Measurements from ENCODE around the gene NABP1. TPM values are rescaled to one million over a fixed set of nuclear protein-coding genes. Genes with fewer than 3 reads are reported as not detected.

Gene NABP1
- total RNA-seq, 2 experiments from 2014 or later = 73.5 to 73.7 TPM

DNA sequence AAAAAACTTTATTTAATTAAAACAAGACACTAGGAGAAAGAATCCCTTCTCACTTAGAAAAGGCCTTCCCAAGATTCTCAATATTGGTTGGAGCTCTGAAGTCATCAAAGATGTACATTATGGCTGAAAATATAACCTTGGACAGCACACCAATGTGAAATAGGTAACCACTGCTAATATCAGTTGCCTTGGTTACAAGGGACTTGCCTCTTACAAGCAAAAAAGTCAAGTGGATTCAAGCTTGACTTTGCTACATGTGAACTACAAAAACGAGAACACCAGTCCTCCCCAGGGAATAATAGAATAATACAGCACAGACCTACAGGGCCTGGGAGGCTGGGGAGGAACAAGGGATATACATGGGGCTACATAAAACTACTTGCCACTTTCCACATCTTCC lies 46.1 kb downstream of the NABP1 start:
- POLR2A ChIA-PET = no interaction called here
- H3K27me3 Mint-ChIP-seq = peaks cover 1% of the 10 kb centered on the region
- no peak for DNase-seq
- CTCF ChIA-PET = interaction anchor here (0.6 kb wide), 1 partner anchor 29 kb away, joined by 3 read pairs; no protein-coding TSS in a partner anchor
- no peaks in the 10 kb centered on the region for H3K9me3 Mint-ChIP-seq
- no peak overlapping the region for H3K4me3 Mint-ChIP-seq
- no peaks in the 10 kb centered on the region for H3K4me1 Mint-ChIP-seq
- no peak overlapping the region for H3K27ac Mint-ChIP-seq
- H3K36me3 Mint-ChIP-seq (ENCODE audit: low read depth) = no peaks in the 10 kb centered on the region

DNA sequence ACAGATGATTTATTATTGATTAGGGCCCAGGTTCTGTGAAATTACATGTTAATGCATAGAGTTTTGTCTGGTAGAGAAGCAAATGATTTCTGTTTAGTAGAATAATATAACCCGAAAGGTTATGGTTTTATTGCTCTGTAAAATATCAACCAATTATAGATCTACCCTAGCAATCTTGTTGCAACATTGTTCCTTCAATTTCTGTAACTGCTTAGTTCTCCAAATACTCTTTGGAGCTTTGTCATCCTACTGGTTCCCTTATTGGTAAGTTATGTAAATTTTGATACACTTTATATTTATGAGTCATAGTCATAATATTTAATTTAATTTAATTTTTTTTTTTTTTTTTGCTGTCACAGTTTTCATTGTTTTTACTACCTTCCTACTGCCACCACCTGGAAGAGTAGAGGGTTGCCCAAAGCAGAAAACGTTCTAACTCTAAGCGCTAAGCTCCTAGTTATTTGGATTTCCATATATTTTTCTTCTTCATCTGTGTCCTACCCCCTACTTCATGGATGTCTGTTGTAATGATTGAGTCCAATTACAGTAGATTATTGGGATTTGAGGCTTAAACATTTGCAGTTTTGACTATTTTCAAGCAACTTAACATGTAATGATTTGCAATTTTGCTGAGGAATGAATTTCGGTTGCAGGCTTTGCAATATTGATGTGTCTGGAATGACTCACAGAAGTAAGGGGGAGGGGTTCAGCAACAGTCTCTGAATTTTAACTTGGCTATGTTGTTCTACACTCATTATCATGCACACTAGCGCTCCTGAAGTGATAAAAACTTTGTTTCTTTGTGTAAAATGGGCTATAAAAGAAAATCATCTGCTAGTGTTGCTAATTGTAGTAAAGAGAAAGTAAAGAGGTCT lies 51.1 kb downstream of the NABP1 start:
- POLR2A ChIA-PET = no interaction called here

DNA sequence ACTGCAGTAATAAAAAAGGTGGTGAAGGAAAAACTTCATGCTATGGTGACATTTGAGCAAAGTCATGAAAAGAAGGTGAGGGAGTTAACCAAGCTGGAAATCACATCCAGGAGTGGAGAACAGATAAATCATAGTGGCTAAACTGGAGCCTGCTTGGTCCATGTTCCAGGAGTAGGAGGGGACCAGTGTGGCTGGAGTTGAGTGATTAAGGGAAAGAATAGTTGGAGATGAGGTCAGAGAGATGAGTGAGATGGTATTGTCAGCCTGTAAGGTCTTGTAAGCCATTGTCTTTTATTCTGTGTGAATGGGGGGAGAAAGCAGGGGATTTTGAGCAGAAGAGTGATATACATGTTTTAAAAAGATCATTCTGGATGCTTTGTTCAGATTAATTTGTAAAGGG lies 52.3 kb downstream of the NABP1 start:
- H3K27ac Mint-ChIP-seq = no peak overlapping the region
- no peaks in the 10 kb centered on the region for H3K4me1 Mint-ChIP-seq
- DNase-seq = no peak

More for the DNA sequence above, 51.1 kb downstream of the NABP1 start:
- H3K4me3 Mint-ChIP-seq = no peak overlapping the region
- no peak overlapping the region for H3K27ac Mint-ChIP-seq
- no peaks in the 10 kb centered on the region for H3K36me3 Mint-ChIP-seq (ENCODE audit: low read depth)
- CTCF ChIA-PET = interaction anchor here (0.8 to 1.2 kb wide), 3 partner anchors 14 to 162 kb away, joined by 3 to 5 read pairs (median 4); no protein-coding TSS in a partner anchor
- DNase-seq = no peak
- peaks cover 1% of the 10 kb centered on the region for H3K27me3 Mint-ChIP-seq
- H3K4me1 Mint-ChIP-seq = no peaks in the 10 kb centered on the region
- no peaks in the 10 kb centered on the region for H3K9me3 Mint-ChIP-seq

More for the DNA sequence above, 52.3 kb downstream of the NABP1 start:
- no peak overlapping the region for H3K4me3 Mint-ChIP-seq
- POLR2A ChIA-PET = no interaction called here
- CTCF ChIA-PET = no interaction called here
- no peaks in the 10 kb centered on the region for H3K36me3 Mint-ChIP-seq (ENCODE audit: low read depth)
- H3K27me3 Mint-ChIP-seq = peaks cover 1% of the 10 kb centered on the region
- H3K9me3 Mint-ChIP-seq = no peaks in the 10 kb centered on the region

Other genes starting within 250 kb of the NABP1 start
- not detected for gene CAVIN2, start 169.0 kb downstream of the NABP1 start, total RNA-seq

All from activated CD4-positive, alpha-beta memory T cell treated with anti-CD3 and anti-CD28 coated beads, Interleukin-2, amount 10 ng/mL, durations not matched to agents 7 days and 5 days (primary cell).